Neural cell (in vitro differentiated cells): ENCODE measurements around the gene DCDC1. TPM values are rescaled to one million over a fixed set of nuclear protein-coding genes. Genes with fewer than 3 reads are reported as not detected.

ENCODE experiments used
- H2AFZ ChIP-seq: fragments of 200-600, 300-800 bp; sonication (generic), shearing (Covaris generic); 2 replicates; pipeline ENCODE4 v1.6.0; 2014; ENCODE audit warnings: low read depth, mild to moderate bottlenecking, antibody characterized with exemption, low read length, moderate library complexity
- H3F3A ChIP-seq: fragments of 200-600 bp; shearing (Covaris generic); 2 replicates; pipeline ENCODE4 v1.6.1; 2016; ENCODE audit warnings: mild to moderate bottlenecking, moderate library complexity, mixed read lengths, antibody characterized with exemption, low read length; ENCODE audit not compliant: insufficient read depth, poor library complexity, severe bottlenecking
- H3K27ac ChIP-seq: fragments of 200-600, 300-800 bp; sonication (generic), shearing (Covaris generic); 2 replicates; pipeline ENCODE4 v1.5.1; 2014; ENCODE audit warnings: mild to moderate bottlenecking, low read length, moderate library complexity
- H3K27me3 ChIP-seq: fragments of 300-800, 200-600 bp; sonication (generic), shearing (Covaris generic); 2 replicates; pipeline ENCODE4 v1.6.0; 2014; ENCODE audit warnings: mild to moderate bottlenecking, low read depth, low read length, moderate library complexity; ENCODE audit not compliant: insufficient read depth
- H3K36me3 ChIP-seq: fragments of 300-800, 200-600 bp; sonication (generic), shearing (Covaris generic); 2 replicates; pipeline ENCODE4 v1.5.1; 2014; ENCODE audit warnings: mild to moderate bottlenecking, antibody characterized with exemption, low read length, moderate library complexity; ENCODE audit not compliant: insufficient read depth
- H3K4me2 ChIP-seq: fragments of 300-800, 200-600 bp; sonication (generic), shearing (Covaris generic); 2 replicates; pipeline ENCODE4 v1.6.0; 2014; ENCODE audit warnings: mild to moderate bottlenecking, low read length
- H3K4me3 ChIP-seq: fragments of 300-800, 200-600 bp; sonication (generic), shearing (Covaris generic); 2 replicates; pipeline ENCODE4 v1.5.1; 2014; ENCODE audit warnings: mild to moderate bottlenecking, low read length, moderate library complexity
- H3K79me2 ChIP-seq: fragments of 200-600 bp; shearing (Covaris generic); replicated peaks from 2 replicates; pipeline ENCODE4 v1.6.0; 2014; ENCODE audit warnings: mild to moderate bottlenecking, low read length, moderate library complexity; ENCODE audit not compliant: insufficient read depth
- H3K9ac ChIP-seq: fragments of 300-800, 200-600 bp; sonication (generic), shearing (Covaris generic); 2 replicates; pipeline ENCODE4 v1.6.1; 2016; ENCODE audit warnings: mild to moderate bottlenecking, low read length, mixed read lengths
- H3K9me2 ChIP-seq: fragments of 200-600 bp; shearing (Covaris generic); 2 replicates; pipeline ENCODE4 v1.6.1; 2016; ENCODE audit warnings: mild to moderate bottlenecking, low read length, mixed read lengths; ENCODE audit not compliant: insufficient read depth
- H3K9me3 ChIP-seq: fragments of 200-600, 300-800 bp; sonication (generic), shearing (Covaris generic); 2 replicates; pipeline ENCODE4 v1.6.1; 2016; ENCODE audit warnings: mild to moderate bottlenecking, mixed run types, low read length, moderate library complexity, mixed read lengths
- H4K20me1 ChIP-seq: fragments of 200-600 bp; shearing (Covaris generic); 2 replicates; pipeline ENCODE4 v1.6.1; 2016; ENCODE audit warnings: mild to moderate bottlenecking, mixed run types; ENCODE audit not compliant: insufficient read depth
- CTCF ChIP-seq: fragments of 450-650 bp; IDR thresholded peaks from 2 replicates; pipeline ENCODE4 v1.5.1; 2014; ENCODE audit warnings: antibody characterized with exemption, mild to moderate bottlenecking, moderate library complexity; ENCODE audit not compliant: poor library complexity, severe bottlenecking
- EP300 ChIP-seq: fragments of 450-650 bp; conservative IDR thresholded peaks from 2 replicates; pipeline ENCODE4 v1.6.1; 2014; ENCODE audit warnings: antibody characterized with exemption, mild to moderate bottlenecking, moderate library complexity; ENCODE audit not compliant: poor library complexity, severe bottlenecking
- EZH2 ChIP-seq: fragments of 200-600, 300-800 bp; shearing (Covaris generic), sonication (generic); IDR thresholded peaks from 2 replicates; pipeline ENCODE4 v1.6.1; 2014; ENCODE audit warnings: antibody characterized with exemption, low read length, borderline replicate concordance, mild to moderate bottlenecking; ENCODE audit not compliant: insufficient read depth, poor library complexity, severe bottlenecking
- MXI1 ChIP-seq: fragments of 450-650 bp; conservative IDR thresholded peaks from 2 replicates; pipeline ENCODE4 v1.6.1; 2014; ENCODE audit warnings: antibody characterized with exemption, mild to moderate bottlenecking; ENCODE audit not compliant: poor library complexity, severe bottlenecking
- POLR2AphosphoS5 ChIP-seq: IDR thresholded peaks from 2 replicates; pipeline ENCODE4 v1.6.1; 2012
- RAD21 ChIP-seq: fragments of 450-650 bp; conservative IDR thresholded peaks from 2 replicates; pipeline ENCODE4 v1.6.1; 2014; ENCODE audit warnings: antibody characterized with exemption, mild to moderate bottlenecking, moderate library complexity
- SMC3 ChIP-seq: fragments of 450-650 bp; conservative IDR thresholded peaks from 2 replicates; pipeline ENCODE4 v1.6.1; 2014; ENCODE audit warnings: antibody characterized with exemption, mild to moderate bottlenecking, moderate library complexity; ENCODE audit not compliant: poor library complexity
- TAF1 ChIP-seq: IDR thresholded peaks from 2 replicates; pipeline ENCODE4 v1.6.1; 2012; ENCODE audit warnings: low read depth
- polyA plus RNA-seq: library from polyadenylated mRNA; depleted of rRNA; stranded (reverse); fragments of >200 nt; gene quantifications from 2 replicates; pipeline ENCODE4 v1.2.3, GENCODE V29; 2014
- TF ChIP-seq, protein P1 (sequence below): IDR thresholded peaks from 2 replicates; pipeline ENCODE4 v1.6.1; 2012; ENCODE audit warnings: borderline replicate concordance

Gene DCDC1
- polyA plus RNA-seq, 1 donor from 2014 or later = 5.0 TPM

DNA sequence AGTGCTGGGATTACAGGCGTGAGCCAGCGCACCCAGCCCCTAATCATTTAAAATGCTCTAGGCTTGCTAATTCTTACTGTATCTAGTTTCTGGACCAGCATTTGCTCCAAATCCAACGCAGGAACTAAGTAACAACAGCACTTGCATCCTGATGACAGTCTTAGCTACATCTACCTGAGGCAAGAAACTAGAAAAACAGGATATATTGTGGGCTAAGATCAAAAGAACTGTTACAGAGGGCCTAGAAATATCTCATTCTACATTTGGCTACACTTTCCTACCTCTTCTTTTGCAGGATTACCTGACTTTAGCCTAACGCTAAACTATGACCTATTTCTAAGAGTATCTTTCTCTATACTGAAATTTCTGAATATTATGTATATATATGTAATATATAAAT is 7.8 kb downstream of the DCDC1 start:
- H3K9me2 ChIP-seq = no peaks in the 10 kb centered on the region
- no peaks in the 10 kb centered on the region for H3K36me3 ChIP-seq
- H3F3A ChIP-seq = no peaks in the 10 kb centered on the region
- TF ChIP-seq EP300 (no peak), MXI1 (no peak), TAF1 (no peak), EZH2 (no peak), POLR2AphosphoS5 (no peak), SMC3 (no peak), CTCF (no peak), RAD21 (no peak)
- TF ChIP-seq, protein P1, sequence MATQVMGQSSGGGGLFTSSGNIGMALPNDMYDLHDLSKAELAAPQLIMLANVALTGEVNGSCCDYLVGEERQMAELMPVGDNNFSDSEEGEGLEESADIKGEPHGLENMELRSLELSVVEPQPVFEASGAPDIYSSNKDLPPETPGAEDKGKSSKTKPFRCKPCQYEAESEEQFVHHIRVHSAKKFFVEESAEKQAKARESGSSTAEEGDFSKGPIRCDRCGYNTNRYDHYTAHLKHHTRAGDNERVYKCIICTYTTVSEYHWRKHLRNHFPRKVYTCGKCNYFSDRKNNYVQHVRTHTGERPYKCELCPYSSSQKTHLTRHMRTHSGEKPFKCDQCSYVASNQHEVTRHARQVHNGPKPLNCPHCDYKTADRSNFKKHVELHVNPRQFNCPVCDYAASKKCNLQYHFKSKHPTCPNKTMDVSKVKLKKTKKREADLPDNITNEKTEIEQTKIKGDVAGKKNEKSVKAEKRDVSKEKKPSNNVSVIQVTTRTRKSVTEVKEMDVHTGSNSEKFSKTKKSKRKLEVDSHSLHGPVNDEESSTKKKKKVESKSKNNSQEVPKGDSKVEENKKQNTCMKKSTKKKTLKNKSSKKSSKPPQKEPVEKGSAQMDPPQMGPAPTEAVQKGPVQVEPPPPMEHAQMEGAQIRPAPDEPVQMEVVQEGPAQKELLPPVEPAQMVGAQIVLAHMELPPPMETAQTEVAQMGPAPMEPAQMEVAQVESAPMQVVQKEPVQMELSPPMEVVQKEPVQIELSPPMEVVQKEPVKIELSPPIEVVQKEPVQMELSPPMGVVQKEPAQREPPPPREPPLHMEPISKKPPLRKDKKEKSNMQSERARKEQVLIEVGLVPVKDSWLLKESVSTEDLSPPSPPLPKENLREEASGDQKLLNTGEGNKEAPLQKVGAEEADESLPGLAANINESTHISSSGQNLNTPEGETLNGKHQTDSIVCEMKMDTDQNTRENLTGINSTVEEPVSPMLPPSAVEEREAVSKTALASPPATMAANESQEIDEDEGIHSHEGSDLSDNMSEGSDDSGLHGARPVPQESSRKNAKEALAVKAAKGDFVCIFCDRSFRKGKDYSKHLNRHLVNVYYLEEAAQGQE = no peak
- no peak overlapping the region for H3K4me2 ChIP-seq
- H3K27me3 ChIP-seq = no peaks in the 10 kb centered on the region
- no peaks in the 10 kb centered on the region for H3K9me3 ChIP-seq
- H3K4me3 ChIP-seq = no peak overlapping the region
- no peaks in the 10 kb centered on the region for H4K20me1 ChIP-seq
- no peaks in the 10 kb centered on the region for H3K79me2 ChIP-seq
- no peak overlapping the region for H2AFZ ChIP-seq
- no peak overlapping the region for H3K9ac ChIP-seq
- no peak overlapping the region for H3K27ac ChIP-seq

DNA sequence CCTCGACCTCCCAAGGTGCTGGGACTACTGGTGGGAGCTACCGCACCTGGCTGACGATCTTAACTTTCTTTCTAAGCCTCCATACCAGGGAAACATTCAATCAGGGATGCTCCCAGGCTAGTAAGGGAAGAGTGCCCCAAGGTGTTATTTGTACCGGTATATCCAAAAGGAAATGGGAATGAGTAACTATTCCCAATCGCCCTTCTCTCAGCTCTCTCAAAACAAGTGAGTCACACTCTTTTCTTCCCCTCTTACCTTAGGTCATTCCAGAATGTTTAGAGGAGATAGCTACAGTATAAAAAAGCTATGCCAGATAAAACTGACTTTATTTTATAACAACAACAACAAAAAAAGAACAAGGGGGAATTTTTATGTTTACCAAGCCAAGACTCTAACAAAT is 13.7 kb downstream of the DCDC1 start:
- H3K4me3 ChIP-seq = no peak overlapping the region
- TF ChIP-seq RAD21 (no peak), TAF1 (no peak), SMC3 (no peak), MXI1 (no peak)
- no peaks in the 10 kb centered on the region for H3K79me2 ChIP-seq

GRCh38 chr11:31355131-31355530 is 14.4 kb downstream of the DCDC1 start:
- no peak overlapping the region for H3K9ac ChIP-seq
- H3K36me3 ChIP-seq = no peaks in the 10 kb centered on the region
- H3K9me3 ChIP-seq = no peaks in the 10 kb centered on the region
- TF ChIP-seq, protein P1 = no peak
- TF ChIP-seq EP300 = no peak
- no peak for TF ChIP-seq TAF1
- no peak for TF ChIP-seq EZH2
- no peak for TF ChIP-seq MXI1
- no peak for TF ChIP-seq POLR2AphosphoS5
- no peak for TF ChIP-seq SMC3
- TF ChIP-seq CTCF = no peak
- TF ChIP-seq RAD21 = no peak
- no peak overlapping the region for H3K4me2 ChIP-seq
- no peak overlapping the region for H2AFZ ChIP-seq
- H3K9me2 ChIP-seq = no peaks in the 10 kb centered on the region
- no peaks in the 10 kb centered on the region for H3K79me2 ChIP-seq
- H3F3A ChIP-seq = no peaks in the 10 kb centered on the region
- H3K27ac ChIP-seq = no peak overlapping the region
- H3K27me3 ChIP-seq = no peaks in the 10 kb centered on the region
- no peak overlapping the region for H3K4me3 ChIP-seq
- no peaks in the 10 kb centered on the region for H4K20me1 ChIP-seq

More for the DNA sequence above, 13.7 kb downstream of the DCDC1 start:
- Histone ChIP-seq H3K27ac (no peak overlapping the region), H2AFZ (no peak overlapping the region), H3K27me3 (no peaks in the 10 kb centered on the region), H3K9me3 (no peaks in the 10 kb centered on the region), H3K4me2 (no peak overlapping the region), H3K36me3 (no peaks in the 10 kb centered on the region), H3F3A (no peaks in the 10 kb centered on the region), H3K9ac (no peak overlapping the region), H3K9me2 (no peaks in the 10 kb centered on the region), H4K20me1 (no peaks in the 10 kb centered on the region)
